Superior temporal gyrus (tissue), 1 donor: ENCODE data around the gene PCDHB3.
"Not testable (repeated sequence)": the region's sequence is repeated elsewhere in the genome, so short reads cannot be mapped to it uniquely, and the experiment has no call there.

ENCODE experiments used
- DNase-seq: peaks from one replicate; pipeline ENCODE4 v3.0.0-alpha.2; 2016; ENCODE audit errors: extremely low spot score

The PCDHB3 gene

DNA sequence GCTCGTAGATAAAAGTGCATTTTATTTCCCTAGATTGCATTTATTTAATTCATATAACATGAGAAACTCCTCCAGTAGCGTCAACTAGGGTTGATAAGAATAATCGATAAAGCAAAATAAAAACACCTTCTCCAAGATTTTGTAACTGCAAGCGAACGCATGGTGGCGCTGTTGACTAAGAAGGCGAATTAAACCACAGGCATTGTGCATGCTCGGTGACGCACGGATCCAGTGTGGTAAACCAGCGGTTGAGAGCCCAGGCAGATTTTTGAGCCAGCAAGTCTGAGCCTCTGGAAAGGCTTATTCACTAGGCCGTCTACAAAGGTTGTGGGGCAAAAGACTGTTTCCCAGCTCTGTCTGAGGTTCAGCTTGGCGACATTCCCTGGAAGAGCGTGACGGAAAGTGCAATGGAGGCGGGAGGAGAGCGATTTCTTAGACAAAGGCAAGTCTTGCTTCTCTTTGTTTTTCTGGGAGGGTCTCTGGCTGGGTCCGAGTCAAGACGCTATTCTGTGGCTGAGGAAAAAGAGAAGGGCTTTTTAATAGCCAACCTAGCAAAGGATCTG lies at the start of gene PCDHB3:
PCDHB3 (plus strand) TSS at position 231 of the 563 bp plus-strand sequence; CDS start at position 408, 177 bp downstream.
- peak; percentile 65 for DNase-seq

GRCh38 chr5:141050622-141051520 lies 49.4 kb upstream of the PCDHB3 start, which contains the start of gene PCDHB1:
TSS of gene PCDHB1 (plus strand) at chr5:141051374. CDS start at chr5:141051471, 97 bp downstream.
- no peak for DNase-seq

DNA sequence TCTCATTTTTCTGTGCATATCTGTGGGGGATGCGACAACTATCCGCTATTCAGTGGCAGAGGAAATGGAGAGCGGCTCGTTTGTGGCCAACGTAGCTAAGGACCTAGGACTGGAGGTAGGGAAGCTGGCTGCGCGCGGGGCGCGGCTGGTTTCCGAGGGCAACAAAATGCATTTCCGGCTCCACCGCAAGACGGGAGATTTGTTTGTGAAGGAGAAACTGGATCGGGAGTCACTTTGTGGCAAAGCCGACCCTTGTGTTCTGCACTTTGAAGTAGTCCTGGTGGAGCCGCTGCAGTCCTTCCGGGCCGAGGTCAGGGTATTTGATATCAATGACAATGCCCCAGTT lies 48.8 kb upstream of the PCDHB3 start:
- no peak for DNase-seq

DNA sequence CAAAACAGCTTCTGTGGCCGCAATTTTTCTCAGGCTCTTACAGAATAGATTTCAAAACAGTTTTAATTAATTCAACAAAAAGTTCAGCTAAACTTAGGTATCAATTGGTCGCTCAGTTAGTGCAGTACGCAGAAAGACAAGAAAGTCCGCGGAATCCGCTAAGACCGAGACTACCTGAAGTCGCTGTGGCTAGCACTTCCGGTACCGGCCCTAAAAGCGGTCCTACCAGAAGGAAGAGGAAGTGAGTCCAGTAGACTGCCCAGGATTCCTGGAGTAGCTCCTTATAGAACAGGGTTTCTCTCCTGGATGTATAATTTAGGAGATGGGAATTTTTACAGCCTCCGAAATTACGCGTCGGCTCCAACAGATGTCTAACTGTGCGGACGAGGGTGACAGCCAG lies 22.4 kb upstream of the PCDHB3 start:
- DNase-seq, result no peak

GRCh38 chr5:141082228-141082627 lies 18.0 kb upstream of the PCDHB3 start:
- DNase-seq, result no peak

DNA sequence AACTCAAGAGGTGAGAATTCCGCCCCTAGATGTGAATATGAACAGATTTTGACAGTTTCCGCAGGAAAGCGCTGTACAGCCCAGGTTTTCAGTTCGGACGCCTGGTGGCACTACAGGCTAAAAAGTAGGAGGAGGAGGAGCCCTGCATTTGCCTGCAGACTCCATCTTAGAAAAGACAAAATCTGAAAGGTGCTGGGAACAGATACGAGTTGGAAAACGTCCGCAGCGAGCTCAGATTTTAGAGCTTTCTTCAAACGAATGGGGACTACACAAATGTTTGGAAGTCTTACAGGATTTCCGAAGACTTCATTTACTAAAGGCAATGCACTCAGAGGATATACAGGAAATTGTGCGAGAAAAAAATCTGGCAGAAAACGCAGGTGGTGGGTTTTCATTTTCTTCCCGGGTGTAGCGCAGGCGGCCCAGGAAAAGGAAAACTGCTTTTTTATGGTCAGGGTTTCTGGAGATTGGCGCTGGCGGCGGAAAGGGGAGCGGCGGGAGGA lies 15.7 kb upstream of the PCDHB3 start:
- peak; percentile 70 for DNase-seq

GRCh38 chr5:141094481-141095262 lies 5.6 kb upstream of the PCDHB3 start, which contains the start of gene PCDHB2:
TSS of gene PCDHB2 (plus strand) at chr5:141094615. CDS start at chr5:141094791, 176 bp downstream.
- DNase-seq, result peak; percentile 55

GRCh38 chr5:141095263-141095641 lies 5.0 kb upstream of the PCDHB3 start:
- no peak for DNase-seq

DNA sequence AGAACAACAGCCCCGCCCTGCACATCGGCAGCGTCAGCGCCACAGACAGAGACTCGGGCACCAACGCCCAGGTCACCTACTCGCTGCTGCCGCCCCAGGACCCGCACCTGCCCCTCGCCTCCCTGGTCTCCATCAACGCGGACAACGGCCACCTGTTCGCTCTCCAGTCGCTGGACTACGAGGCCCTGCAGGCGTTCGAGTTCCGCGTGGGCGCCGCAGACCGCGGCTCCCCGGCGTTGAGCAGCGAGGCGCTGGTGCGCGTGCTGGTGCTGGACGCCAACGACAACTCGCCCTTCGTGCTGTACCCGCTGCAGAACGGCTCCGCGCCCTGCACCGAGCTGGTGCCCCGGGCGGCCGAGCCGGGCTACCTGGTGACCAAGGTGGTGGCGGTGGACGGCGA lies 4.1 kb upstream of the PCDHB3 start:
- not testable (repeated sequence) for DNase-seq

DNA sequence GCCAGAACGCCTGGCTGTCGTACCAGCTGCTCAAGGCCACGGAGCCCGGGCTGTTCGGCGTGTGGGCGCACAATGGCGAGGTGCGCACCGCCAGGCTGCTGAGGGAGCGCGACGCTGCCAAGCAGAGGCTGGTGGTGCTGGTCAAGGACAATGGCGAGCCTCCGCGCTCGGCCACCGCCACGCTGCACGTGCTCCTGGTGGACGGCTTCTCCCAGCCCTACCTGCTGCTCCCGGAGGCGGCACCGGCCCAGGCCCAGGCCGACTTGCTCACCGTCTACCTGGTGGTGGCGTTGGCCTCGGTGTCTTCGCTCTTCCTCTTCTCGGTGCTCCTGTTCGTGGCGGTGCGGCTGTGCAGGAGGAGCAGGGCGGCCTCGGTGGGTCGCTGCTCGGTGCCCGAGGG lies 3.7 kb upstream of the PCDHB3 start:
- not testable (repeated sequence) for DNase-seq

GRCh38 chr5:141101059-141101458 lies 786 bp downstream of the PCDHB3 start:
- no peak for DNase-seq

- DNase-seq, result not testable (repeated sequence)
These were observed 1.8 kb downstream of the PCDHB3 start for GRCh38 chr5:141102070-141102469.

- not testable (repeated sequence) for DNase-seq
These were observed 2.2 kb downstream of the PCDHB3 start for GRCh38 chr5:141102471-141102870.

GRCh38 chr5:141105350-141105749 lies 5.1 kb downstream of the PCDHB3 start:
- no peak for DNase-seq

DNA sequence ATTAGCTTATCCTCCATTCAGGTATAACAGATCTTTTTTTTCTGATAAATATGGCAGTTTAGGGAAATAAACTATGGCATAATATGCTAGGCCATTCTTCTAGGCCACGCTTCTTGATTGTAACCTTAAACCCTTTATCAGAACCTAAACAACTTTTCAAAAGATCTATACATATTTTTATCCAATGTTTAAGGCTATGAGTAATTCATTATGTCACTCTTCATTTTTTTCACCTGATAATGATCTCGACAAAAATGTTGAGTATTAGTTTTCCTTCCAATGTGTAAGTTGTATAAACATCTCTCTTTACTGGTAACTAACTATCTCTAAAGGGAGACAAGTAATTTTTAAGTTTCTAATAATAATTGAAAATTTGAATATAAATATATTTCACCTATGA lies 19.0 kb downstream of the PCDHB3 start:
- no peak for DNase-seq

GRCh38 chr5:141121563-141121962 lies 21.3 kb downstream of the PCDHB3 start, which contains the start of gene PCDHB4:
TSS of gene PCDHB4 (plus strand) at chr5:141121818. CDS start at chr5:141121999, 181 bp downstream.
- DNase-seq, result peak; percentile 63

- DNase-seq, result no peak
These were observed 21.7 kb downstream of the PCDHB3 start for GRCh38 chr5:141121985-141122384.

GRCh38 chr5:141123396-141124135 lies 23.3 kb downstream of the PCDHB3 start:
- DNase-seq, result not testable (repeated sequence)

GRCh38 chr5:141127305-141127704 lies 27.0 kb downstream of the PCDHB3 start:
- DNase-seq, result no peak

DNA sequence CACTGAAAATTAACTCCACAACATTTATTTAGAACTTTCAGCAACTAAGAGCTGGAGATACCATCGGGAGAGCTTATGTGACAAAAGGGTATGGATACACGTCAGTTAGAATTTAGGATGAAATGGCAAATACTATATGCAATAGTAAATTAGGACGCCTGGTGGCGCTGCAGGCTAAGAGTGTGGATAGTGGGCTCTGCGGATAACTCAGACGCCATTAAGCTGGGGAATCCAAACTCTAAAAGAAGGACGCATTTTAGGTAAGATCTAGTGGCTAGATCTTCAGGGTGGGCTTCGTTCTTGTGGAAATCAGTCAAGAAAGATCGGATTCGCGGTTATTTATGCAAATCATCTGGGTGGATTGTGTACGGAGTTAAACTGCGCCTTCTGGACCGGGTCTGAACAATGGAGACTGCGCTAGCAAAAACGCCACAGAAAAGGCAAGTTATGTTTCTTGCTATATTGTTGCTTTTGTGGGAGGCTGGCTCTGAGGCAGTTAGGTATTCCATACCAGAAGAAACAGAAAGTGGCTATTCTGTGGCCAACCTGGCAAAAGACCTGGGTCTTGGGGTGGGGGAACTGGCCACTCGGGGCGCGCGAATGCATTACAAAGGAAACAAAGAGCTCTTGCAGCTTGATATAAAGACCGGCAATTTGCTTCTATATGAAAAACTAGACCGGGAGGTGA lies 34.9 kb downstream of the PCDHB3 start, which contains the start of gene PCDHB5:
PCDHB5 (plus strand) TSS at position 177 of the 688 bp plus-strand sequence; CDS start at position 406, 229 bp downstream.
- DNase-seq, result peak; percentile 70
